RWPE2 (cell line): Measurements from ENCODE around the gene BLCAP.

Experiments used
- ATAC-seq: fragments of 200-7000 bp; cut with Tn5 transposase; 3 replicates; pipeline ENCODE4 v1.9.1; 2021; ENCODE audit warnings: low read depth
- DNase-seq: peaks from one replicate; pipeline ENCODE4 v3.0.0-alpha.2; 2020; ENCODE audit warnings: low spot score
- H3K27ac ChIP-seq: fragments of 450-650 bp; 2 replicates; pipeline ENCODE4 v1.5.1; 2017; ENCODE audit warnings: mild to moderate bottlenecking; ENCODE audit not compliant: poor library complexity, severe bottlenecking
- H3K27me3 ChIP-seq: fragments of 250-450 bp; sonication (Bioruptor Pico); 2 replicates; pipeline ENCODE4 v1.5.1; 2021; ENCODE audit warnings: mild to moderate bottlenecking, moderate library complexity; ENCODE audit not compliant: insufficient read depth, poor library complexity, severe bottlenecking
- H3K36me3 ChIP-seq: fragments of 250-450 bp; sonication (Bioruptor Pico); 2 replicates; pipeline ENCODE4 v1.5.1; 2020; ENCODE audit warnings: low read depth, mild to moderate bottlenecking, moderate library complexity
- H3K4me1 ChIP-seq: fragments of 250-450 bp; sonication (Bioruptor Pico); 2 replicates; pipeline ENCODE4 v1.5.1; 2021; ENCODE audit warnings: mild to moderate bottlenecking, moderate library complexity; ENCODE audit not compliant: insufficient read depth, poor library complexity, severe bottlenecking
- H3K4me3 ChIP-seq: fragments of 250-450 bp; sonication (Bioruptor Pico); 2 replicates; pipeline ENCODE4 v1.5.1; 2021; ENCODE audit warnings: mild to moderate bottlenecking, moderate library complexity; ENCODE audit not compliant: severe bottlenecking
- H3K9me3 ChIP-seq: fragments of 250-450 bp; sonication (Bioruptor Pico); 2 replicates; pipeline ENCODE4 v1.5.1; 2021; ENCODE audit warnings: mild to moderate bottlenecking, moderate library complexity; ENCODE audit not compliant: severe bottlenecking
- CTCF ChIP-seq: fragments of 450-650 bp; IDR thresholded peaks from one replicate; pipeline ENCODE4 v1.5.1; 2017; ENCODE audit warnings: mild to moderate bottlenecking, moderate library complexity; ENCODE audit not compliant: poor library complexity, severe bottlenecking

The BLCAP gene

GRCh38 chr20:37516811-37517750, 10.6 kb downstream of the BLCAP start:
- Histone ChIP-seq H3K36me3 (peaks cover 95% of the 10 kb centered on the region), H3K4me3 (no peak overlapping the region), H3K4me1 (peaks cover 3% of the 10 kb centered on the region), H3K27me3 (no peaks in the 10 kb centered on the region), H3K9me3 (no peaks in the 10 kb centered on the region), H3K27ac (no peak overlapping the region)
- DNase-seq (peak; percentile 61), ATAC-seq (no peak)
- no peak for TF ChIP-seq CTCF

GRCh38 chr20:37515876-37516275, 11.8 kb downstream of the BLCAP start:
- Histone ChIP-seq H3K36me3 (peaks cover 97% of the 10 kb centered on the region), H3K27ac (no peak overlapping the region), H3K4me3 (no peak overlapping the region), H3K4me1 (no peaks in the 10 kb centered on the region), H3K9me3 (no peaks in the 10 kb centered on the region), H3K27me3 (no peaks in the 10 kb centered on the region)
- DNase-seq (peak; percentile 39), ATAC-seq (no peak)
- TF ChIP-seq CTCF = no peak

GRCh38 chr20:37513779-37514359, 13.8 kb downstream of the BLCAP start:
- no peak for TF ChIP-seq CTCF
- Histone ChIP-seq H3K27me3 (no peaks in the 10 kb centered on the region), H3K9me3 (no peaks in the 10 kb centered on the region), H3K4me1 (no peaks in the 10 kb centered on the region), H3K36me3 (peaks cover 97% of the 10 kb centered on the region), H3K27ac (no peak overlapping the region), H3K4me3 (no peak overlapping the region)
- DNase-seq (peak; percentile 50), ATAC-seq (no peak)

GRCh38 chr20:37511610-37512275, 15.9 kb downstream of the BLCAP start:
- DNase-seq = peak; percentile 68
- H3K27me3 ChIP-seq = no peaks in the 10 kb centered on the region
- H3K9me3 ChIP-seq = no peaks in the 10 kb centered on the region
- no peak overlapping the region for H3K4me3 ChIP-seq
- ATAC-seq = peak; percentile 42
- no peaks in the 10 kb centered on the region for H3K4me1 ChIP-seq
- no peak for TF ChIP-seq CTCF
- H3K36me3 ChIP-seq = peaks cover 92% of the 10 kb centered on the region
- H3K27ac ChIP-seq = no peak overlapping the region
